HG03139 (cell line): Measurements from ENCODE around the gene JAM2.
"Not testable (repeated sequence)": the region's sequence is repeated elsewhere in the genome, so short reads cannot be mapped to it uniquely, and the experiment has no call there.

Source experiments
- ATAC-seq: cut with Tn5 transposase; IDR thresholded peaks from one replicate; pipeline ENCODE4 v1.9.1; 2021; ENCODE audit not compliant: unreplicated experiment

JAM2 gene

GRCh38 chr21:25638660-25639550 lies at the start of gene JAM2:
JAM2 (plus strand) TSS chr21:25639258; CDS start chr21:25639822, 564 bp downstream.
- peak; percentile 33 for ATAC-seq

GRCh38 chr21:25589887-25590286 lies 49.2 kb upstream of the JAM2 start:
- ATAC-seq, result no peak

GRCh38 chr21:25607151-25608043 lies 31.7 kb upstream of the JAM2 start, which contains the start of gene MRPL39:
MRPL39 (minus strand) TSS chr21:25607481; CDS start chr21:25607475, 6 bp downstream.
- peak; percentile 96 for ATAC-seq

GRCh38 chr21:25608044-25608737 lies 30.9 kb upstream of the JAM2 start:
- peak; percentile 69 for ATAC-seq

GRCh38 chr21:25614441-25614840 lies 24.6 kb upstream of the JAM2 start:
- ATAC-seq, result no peak

GRCh38 chr21:25615880-25616279 lies 23.2 kb upstream of the JAM2 start:
- no peak for ATAC-seq

GRCh38 chr21:25619198-25619597 lies 19.9 kb upstream of the JAM2 start:
- ATAC-seq, result no peak

- no peak for ATAC-seq
Measured at GRCh38 chr21:25624511-25624910, 14.5 kb upstream of the JAM2 start.

GRCh38 chr21:25625036-25625435 lies 14.0 kb upstream of the JAM2 start:
- ATAC-seq, result no peak

- not testable (repeated sequence) for ATAC-seq
Measured at GRCh38 chr21:25625776-25626555, 13.1 kb upstream of the JAM2 start.

GRCh38 chr21:25626757-25627156 lies 12.3 kb upstream of the JAM2 start:
- ATAC-seq, result no peak

GRCh38 chr21:25632296-25632695 lies 6.8 kb upstream of the JAM2 start:
- ATAC-seq, result no peak

- ATAC-seq, result no peak
Measured at GRCh38 chr21:25635310-25635709, 3.7 kb upstream of the JAM2 start.

- no peak for ATAC-seq
Measured at GRCh38 chr21:25636727-25637126, 2.3 kb upstream of the JAM2 start.

GRCh38 chr21:25637851-25638659 lies 1.0 kb upstream of the JAM2 start:
- ATAC-seq, result no peak

GRCh38 chr21:25639551-25640201 lies 618 bp downstream of the JAM2 start:
- peak; percentile 66 for ATAC-seq

GRCh38 chr21:25640202-25640942 lies 1.3 kb downstream of the JAM2 start:
- peak; percentile 18 for ATAC-seq

GRCh38 chr21:25640943-25641292 lies 1.9 kb downstream of the JAM2 start:
- no peak for ATAC-seq
